B cell (primary cell): ENCODE results near the gene ZNF565. TPM values are rescaled to one million over a fixed set of nuclear protein-coding genes. Genes with fewer than 3 reads are reported as not detected.

Experiments
- ATAC-seq: fragments of 200-7000 bp; cut with Tn5 transposase; one replicate; pipeline ENCODE4 v1.10.0; 2021; ENCODE audit warnings: low read depth, mild to moderate bottlenecking, moderate number of reproducible peaks, moderate library complexity
- CTCF ChIA-PET: fragments of 350-600 bp; sonication (Branson Sonifier 250); formaldehyde crosslinking; loops from one replicate; lab custom pipeline; 2021; ENCODE audit warnings: antibody characterized with exemption, inconsistent platforms; lab: Charles Lee
- POLR2A ChIA-PET: fragments of 350-600 bp; sonication (Branson Sonifier 250); formaldehyde crosslinking; loops from one replicate; lab custom pipeline; 2021; ENCODE audit warnings: antibody characterized with exemption; lab: Charles Lee
- DNase-seq: peaks from one replicate; pipeline ENCODE4 v3.0.0; 2013
- H2AFZ ChIP-seq: 2 replicates; pipeline ENCODE4 v1.6.1; 2012; ENCODE audit warnings: mild to moderate bottlenecking, low read depth, low read length; ENCODE audit not compliant: insufficient read depth, poor library complexity, severe bottlenecking
- H3K27ac ChIP-seq, 2 donors: 1 replicate in 1 of 2; 2 replicates in 1 of 2; pipeline ENCODE4 v1.5.1; 2012 to 2013; ENCODE audit warnings: low read length in 2 of 2, mild to moderate bottlenecking in 2 of 2, moderate library complexity in 1 of 2
- H3K27me3 ChIP-seq, 4 experiments: fragments of 200-600 bp in 1 of 4; sonication (generic) in 1 of 4; replicated peaks in 1 of 4; 1 replicate in 2 of 4; 2 replicates in 2 of 4; pipeline versions ENCODE4 v1.6.1 to v1.7.0; 2013 to 2016; ENCODE audit warnings: low read length in 3 of 4, mild to moderate bottlenecking in 2 of 4, mixed read lengths in 1 of 4, moderate library complexity in 1 of 4; ENCODE audit not compliant: insufficient read depth in 4 of 4, control insufficient read depth in 3 of 4; ENCODE audit errors: control extremely low read depth in 1 of 4
- H3K36me3 ChIP-seq, 2 experiments: replicated peaks in 1 of 2; 1 replicate in 1 of 2; 2 replicates in 1 of 2; pipeline versions ENCODE4 v1.6.1 to v1.7.1; 2013; ENCODE audit warnings: low read length in 1 of 2; ENCODE audit not compliant: insufficient read depth in 2 of 2, control insufficient read depth in 1 of 2; ENCODE audit errors: control extremely low read depth in 1 of 2, extremely low read depth in 1 of 2
- H3K4me1 ChIP-seq, 2 donors: fragments of 200-600 bp in 1 of 2; sonication (generic) in 1 of 2; 1 replicate in 1 of 2; 2 replicates in 1 of 2; pipeline versions ENCODE4 v1.5.1 to v1.6.1; 2013 to 2017; ENCODE audit warnings: low read length in 2 of 2; ENCODE audit not compliant: control insufficient read depth in 2 of 2, insufficient read depth in 2 of 2
- H3K4me2 ChIP-seq: replicated peaks from 2 replicates; pipeline ENCODE3; 2012; ENCODE audit warnings: mild to moderate bottlenecking, low read depth, low read length; ENCODE audit not compliant: poor library complexity, severe bottlenecking
- H3K4me3 ChIP-seq, 5 experiments: fragments of 200-600 bp in 1 of 5; sonication (generic) in 1 of 5; 1 replicate in 3 of 5; 2 replicates in 2 of 5; pipeline versions ENCODE4 v1.5.1 to v1.7.0; 2011 to 2016; ENCODE audit warnings: low read length in 4 of 5, mild to moderate bottlenecking in 4 of 5, low read depth in 2 of 5, control low read depth in 1 of 5, moderate library complexity in 1 of 5; ENCODE audit not compliant: insufficient read depth in 1 of 5; ENCODE audit errors: control extremely low read depth in 1 of 5, extremely low read depth in 1 of 5
- H3K79me2 ChIP-seq: fragments of 200-600 bp; sonication (generic); one replicate; pipeline ENCODE4 v1.6.0; 2016; ENCODE audit warnings: low read length; ENCODE audit not compliant: control insufficient read depth, insufficient read depth
- H3K9ac ChIP-seq: fragments of 200-600 bp; sonication (generic); 2 replicates; pipeline ENCODE4 v1.6.1; 2017; ENCODE audit warnings: mild to moderate bottlenecking, low read length, moderate library complexity
- H3K9me3 ChIP-seq, 3 donors: one replicate each; pipeline versions ENCODE4 v1.6.1 to v1.7.1; 2013; ENCODE audit warnings: low read length in 2 of 3; ENCODE audit not compliant: control insufficient read depth in 2 of 3, insufficient read depth in 1 of 3; ENCODE audit errors: control extremely low read depth in 1 of 3
- H4K20me1 ChIP-seq: 2 replicates; pipeline ENCODE4 v1.6.0; 2012; ENCODE audit warnings: mild to moderate bottlenecking, low read length; ENCODE audit not compliant: insufficient read depth, control insufficient read depth, poor library complexity, severe bottlenecking
- H3K27ac Mint-ChIP-seq: one replicate; pipeline ENCODE4 v1.8.0; 2021; ENCODE audit warnings: mixed read lengths
- H3K27me3 Mint-ChIP-seq: one replicate; pipeline ENCODE4 v1.8.0; 2021; ENCODE audit warnings: mixed read lengths
- H3K4me1 Mint-ChIP-seq: one replicate; pipeline ENCODE4 v1.8.0; 2021; ENCODE audit warnings: mixed read lengths
- H3K4me3 Mint-ChIP-seq: one replicate; pipeline ENCODE4 v1.8.0; 2021; ENCODE audit warnings: mixed read lengths
- H3K9me3 Mint-ChIP-seq: one replicate; pipeline ENCODE4 v1.8.0; 2022; ENCODE audit warnings: mixed read lengths; ENCODE audit not compliant: insufficient read depth
- CTCF ChIP-seq: fragments of 200-600 bp; IDR thresholded peaks from one replicate; pipeline ENCODE4 v1.8.0; 2022; ENCODE audit warnings: antibody characterized with exemption, mild to moderate bottlenecking
- EZH2 ChIP-seq: IDR thresholded peaks from 2 replicates; pipeline ENCODE4 v1.6.1; 2012; ENCODE audit warnings: borderline replicate concordance, low read depth, mild to moderate bottlenecking, moderate library complexity, low read length; ENCODE audit not compliant: insufficient read depth, poor library complexity, severe bottlenecking
- WGBS: methylation state at CpG from one replicate; pipeline ENCODE4 v1.1.5; 2013; ENCODE audit warnings: missing lambda C conversion rate; ENCODE audit not compliant: insufficient coverage; 5-methylcytosine and 5-hydroxymethylcytosine counted together
- intact Hi-C: fragments of 100-400 bp; cut with micrococcal nuclease; formaldehyde crosslinking; loops from one replicate; pipeline ENCODE4 v1.10.0; 2022
- polyA plus RNA-seq: library from polyadenylated mRNA; depleted of rRNA; stranded (reverse); fragments of >200 nt; gene quantifications from 2 replicates; pipeline ENCODE4 v1.2.3, GENCODE V29; 2012
- total RNA-seq, 2 donors: library from RNA; stranded (reverse); fragments of 120-200 nt in 1 of 2; gene quantifications; 1 replicate in 1 of 2; 2 replicates in 1 of 2; pipeline versions ENCODE4 v1.2.3 to v1.2.4, GENCODE V29; 2013 to 2022

Gene ZNF565
- total and polyA plus RNA-seq, 2 donors (not counting 1 experiment from before 2014, with no cell fraction given) = 2.9 to 5.2 TPM

GRCh38 chr19:36221474-36221873 lies 7.0 kb upstream of the ZNF565 start:
- intact Hi-C loops = no loop called here
- DNase-seq (no peak), ATAC-seq (no peak)
- no CpG with 5 or more reads among the region's 4 CpGs for WGBS
- Histone ChIP-seq H3K27ac (no peak overlapping the region), H3K36me3 (peaks cover 13 to 40% of the 10 kb centered on the region in 2 experiments), H3K4me2 (no peak overlapping the region), H2AFZ (no peak overlapping the region), H3K79me2 (peaks cover 93% of the 10 kb centered on the region), H3K4me3 (no peak overlapping the region), H3K27me3 (no peaks in the 10 kb centered on the region), H3K9me3 (no peaks in the 10 kb centered on the region), H3K4me1 (peaks cover 6 to 12% of the 10 kb centered on the region in 2 donors), H4K20me1 (peaks cover 55% of the 10 kb centered on the region), H3K9ac (no peak overlapping the region)
- H3K27me3 Mint-ChIP-seq = no peaks in the 10 kb centered on the region
- H3K9me3 Mint-ChIP-seq = no peaks in the 10 kb centered on the region
- POLR2A ChIA-PET = no interaction called here
- CTCF ChIA-PET = no interaction called here
- no peak overlapping the region for H3K4me3 Mint-ChIP-seq
- TF ChIP-seq EZH2 (no peak), CTCF (no peak)
- peaks cover 36% of the 10 kb centered on the region for H3K4me1 Mint-ChIP-seq
- no peak overlapping the region for H3K27ac Mint-ChIP-seq

- Histone ChIP-seq H3K36me3 (peaks cover 1 to 6% of the 10 kb centered on the region in 2 experiments), H3K27me3 (no peaks in the 10 kb centered on the region), H3K79me2 (peaks cover 57% of the 10 kb centered on the region), H2AFZ (peak overlapping the region; percentile 93), H4K20me1 (no peaks in the 10 kb centered on the region), H3K27ac (peak overlapping the region; percentile 87 to 97), H3K9ac (peak overlapping the region; percentile 97), H3K4me1 (peaks cover 13 to 21% of the 10 kb centered on the region in 2 donors), H3K9me3 (no peaks in the 10 kb centered on the region), H3K4me2 (peak overlapping the region; percentile 90), H3K4me3 (peak overlapping the region; percentile 70 to 99 (median 85))
- POLR2A ChIA-PET = interaction anchor here (0.7 to 1.6 kb wide), 6 partner anchors 274 to 1416 kb away, joined by 3 to 6 read pairs (median 5); partner anchors contain the start of genes ZNF260, ZNF383, ZNF420 and ZNF566
- Mint-ChIP-seq H3K4me1 (peaks cover 23% of the 10 kb centered on the region), H3K9me3 (no peaks in the 10 kb centered on the region), H3K27me3 (no peaks in the 10 kb centered on the region), H3K4me3 (no peak overlapping the region), H3K27ac (peak overlapping the region; percentile 41)
- CTCF ChIA-PET = interaction anchor here (0.6 to 2.0 kb wide), 4 partner anchors 12 to 278 kb away, joined by 3 to 20 read pairs (median 4); partner anchors contain the start of genes POLR2I and TBCB
- TF ChIP-seq CTCF (no peak), EZH2 (no peak)
- DNase-seq (no peak), ATAC-seq (no peak)
- 0% methylated on average over 13 of the region's 27 CpGs for WGBS
- intact Hi-C loops = loop anchor here (2.0 to 10.0 kb wide), 4 partner anchors 115 to 1251 kb away; partner anchors contain the start of genes IGFLR1, LIN37, PSENEN and U2AF1L4
These were observed 1.0 kb upstream of the ZNF565 start for GRCh38 chr19:36215276-36216123.
